ENCODE results near the gene MAP4K1. TPM values are rescaled to one million over a fixed set of nuclear protein-coding genes. Genes with fewer than 3 reads are reported as not detected.
A peak's percentile ranks its signal among the peaks of the same experiment; 100 is the strongest.

The MAP4K1 gene
- total RNA-seq, 1 donor from 2014 or later, result not detected

GRCh38 chr19:38543807-38544568 lies 73.8 kb downstream of the MAP4K1 start:
- FAIRE-seq, result no peak

GRCh38 chr19:38543286-38543806 lies 74.4 kb downstream of the MAP4K1 start:
- Histone ChIP-seq H3K27me3 (ENCODE audit: control insufficient read depth, insufficient read depth, low read length) (no peaks in the 10 kb centered on the region), H3K36me3 (ENCODE audit: control insufficient read depth, insufficient read depth, low read length) (no peaks in the 10 kb centered on the region), H3K4me3 (ENCODE audit: low read depth, low read length) (no peak overlapping the region)
- DNase-seq (ENCODE audit: low read depth) (no peak), FAIRE-seq (no peak)
- no peak for TF ChIP-seq CTCF (IDR thresholded peaks at IDR 0.05; ENCODE audit: insufficient read depth, low read length, severe bottlenecking)

More at GRCh38 chr19:38543807-38544568, 73.8 kb downstream of the MAP4K1 start:
- peak; percentile 79 for DNase-seq (ENCODE audit: low read depth)
- Histone ChIP-seq H3K27me3 (ENCODE audit: control insufficient read depth, insufficient read depth, low read length) (no peaks in the 10 kb centered on the region), H3K4me3 (ENCODE audit: low read depth, low read length) (no peak overlapping the region), H3K36me3 (ENCODE audit: control insufficient read depth, insufficient read depth, low read length) (no peaks in the 10 kb centered on the region)
- no peak for TF ChIP-seq CTCF (IDR thresholded peaks at IDR 0.05; ENCODE audit: insufficient read depth, low read length, severe bottlenecking)

DNA sequence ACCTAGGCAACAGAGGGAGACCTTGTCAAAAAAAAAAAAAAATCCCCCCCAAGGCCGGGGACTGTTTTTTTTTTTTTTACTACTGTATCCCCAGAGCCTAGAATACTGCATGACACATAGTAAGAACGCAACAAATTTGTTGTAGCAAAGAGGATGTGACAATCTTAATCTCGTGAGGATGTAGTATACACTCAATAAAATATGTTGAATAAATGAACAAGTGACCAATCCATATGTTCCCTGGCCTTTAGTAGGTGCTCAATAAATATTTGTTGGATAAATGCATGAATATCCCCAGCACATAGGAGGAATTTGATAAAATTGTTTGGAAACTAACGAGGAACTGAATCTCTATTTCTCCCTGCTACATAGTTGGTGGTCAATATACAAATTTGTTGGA lies 75.7 kb downstream of the MAP4K1 start:
- no peak for TF ChIP-seq CTCF (IDR thresholded peaks at IDR 0.05; ENCODE audit: insufficient read depth, low read length, severe bottlenecking)
- DNase-seq (ENCODE audit: low read depth) (no peak), FAIRE-seq (no peak)
- Histone ChIP-seq H3K27me3 (ENCODE audit: control insufficient read depth, insufficient read depth, low read length) (no peaks in the 10 kb centered on the region), H3K36me3 (ENCODE audit: control insufficient read depth, insufficient read depth, low read length) (no peaks in the 10 kb centered on the region), H3K4me3 (ENCODE audit: low read depth, low read length) (no peak overlapping the region)

GRCh38 chr19:38539751-38540150 lies 78.0 kb downstream of the MAP4K1 start:
- no peak for TF ChIP-seq CTCF (IDR thresholded peaks at IDR 0.05; ENCODE audit: insufficient read depth, low read length, severe bottlenecking)
- H3K27me3 ChIP-seq (ENCODE audit: control insufficient read depth, insufficient read depth, low read length), result no peaks in the 10 kb centered on the region
- FAIRE-seq (no peak), DNase-seq (ENCODE audit: low read depth) (no peak)
- no peak overlapping the region for H3K4me3 ChIP-seq (ENCODE audit: low read depth, low read length)
- no peaks in the 10 kb centered on the region for H3K36me3 ChIP-seq (ENCODE audit: control insufficient read depth, insufficient read depth, low read length)

DNA sequence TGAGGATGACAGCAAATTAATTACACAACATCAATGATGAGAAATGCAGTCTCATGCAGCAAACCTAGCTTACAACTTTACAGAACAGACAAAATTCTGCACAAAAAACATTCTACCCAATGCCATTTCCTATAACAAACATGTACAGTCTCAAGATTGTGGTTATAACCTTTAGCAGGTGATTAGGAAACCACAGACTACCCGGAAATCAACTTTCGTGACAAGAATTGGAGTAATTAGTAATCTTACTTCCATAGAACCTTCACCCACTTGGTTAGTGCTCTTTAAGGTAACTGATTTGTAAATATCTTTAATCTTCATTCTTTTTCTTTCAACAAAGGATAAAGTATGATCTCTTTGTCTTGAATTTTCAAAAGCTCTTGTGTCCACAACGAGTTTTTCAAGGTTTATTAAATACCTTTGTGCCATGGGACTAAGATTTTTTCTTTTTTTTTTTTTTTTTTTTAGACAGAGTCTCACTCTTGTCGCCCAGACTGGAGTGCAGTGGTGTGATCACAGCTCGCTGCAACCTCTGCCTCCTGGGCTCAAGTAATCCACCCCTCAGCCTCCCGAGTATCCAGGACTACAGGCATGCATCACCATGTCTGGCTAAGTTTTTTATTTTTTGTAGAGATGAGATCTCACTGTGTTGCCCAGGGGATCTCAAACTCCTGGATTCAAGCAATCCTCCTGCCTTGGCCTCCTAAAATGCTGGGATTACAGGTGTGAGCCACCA lies 78.8 kb downstream of the MAP4K1 start:
- H3K4me3 ChIP-seq (ENCODE audit: low read depth, low read length), result no peak overlapping the region
- FAIRE-seq, result no peak
- H3K36me3 ChIP-seq (ENCODE audit: control insufficient read depth, insufficient read depth, low read length), result no peaks in the 10 kb centered on the region
- no peak for TF ChIP-seq CTCF (IDR thresholded peaks at IDR 0.05; ENCODE audit: insufficient read depth, low read length, severe bottlenecking)
- H3K27me3 ChIP-seq (ENCODE audit: control insufficient read depth, insufficient read depth, low read length), result no peaks in the 10 kb centered on the region
- DNase-seq (ENCODE audit: low read depth), result peak; percentile 15

All from bronchial epithelial cell (primary cell).